ENCODE data around the gene AUNIP.
"Not testable (repeated sequence)": the region's sequence is repeated elsewhere in the genome, so short reads cannot be mapped to it uniquely, and the experiment has no call there.

The AUNIP gene

GRCh38 chr1:25866288-25866687 is 7.0 kb upstream of the AUNIP start:
- DNase-seq (ENCODE audit: low read depth in 2 of 2) = no peak

GRCh38 chr1:25864434-25864833 is 5.2 kb upstream of the AUNIP start:
- DNase-seq (ENCODE audit: low read depth in 2 of 2) = no peak

- DNase-seq (ENCODE audit: low read depth in 2 of 2) = no peak
Measured at GRCh38 chr1:25863486-25864262, 4.4 kb upstream of the AUNIP start.

DNA sequence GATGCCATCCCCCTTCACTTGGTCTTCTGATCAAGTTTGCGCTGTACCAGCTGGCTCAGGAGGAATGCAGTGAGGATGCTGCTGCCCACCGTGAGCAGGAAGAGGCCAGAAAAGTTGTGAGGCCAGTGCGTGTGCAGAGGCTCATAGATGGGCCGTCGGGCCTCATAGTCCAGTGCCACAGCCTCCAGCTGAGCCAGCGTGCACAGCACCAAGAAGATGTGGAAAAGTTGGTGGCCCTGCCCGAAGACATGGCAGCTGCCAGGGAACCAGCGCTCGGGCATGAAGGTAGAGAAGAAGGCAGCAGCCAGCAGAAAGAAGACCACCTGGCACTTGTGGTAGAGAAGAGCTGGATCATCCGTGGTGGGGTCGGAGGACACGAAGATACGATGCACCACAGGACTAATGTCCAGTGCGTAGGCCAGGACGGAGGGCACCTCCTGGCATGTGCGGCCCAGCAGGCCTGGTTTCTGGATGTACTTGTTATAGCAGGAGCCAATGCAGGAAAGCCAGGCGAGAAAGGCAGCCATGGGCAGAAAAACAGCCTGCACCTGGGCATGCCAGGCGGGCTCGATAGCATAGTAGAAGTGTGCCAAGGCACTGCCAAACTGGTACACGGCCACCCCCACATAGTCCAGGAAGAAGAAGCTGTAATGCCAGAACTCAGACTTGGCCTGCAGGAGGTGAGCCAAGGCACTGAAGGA is 3.7 kb upstream of the AUNIP start:
- no peak for DNase-seq (ENCODE audit: low read depth in 2 of 2)

- no peak for DNase-seq (ENCODE audit: low read depth in 2 of 2)
Measured at GRCh38 chr1:25861316-25862286, 2.3 kb upstream of the AUNIP start.

GRCh38 chr1:25858494-25858893 is 763 bp downstream of the AUNIP start:
- DNase-seq (ENCODE audit: low read depth in 2 of 2) = no peak

DNA sequence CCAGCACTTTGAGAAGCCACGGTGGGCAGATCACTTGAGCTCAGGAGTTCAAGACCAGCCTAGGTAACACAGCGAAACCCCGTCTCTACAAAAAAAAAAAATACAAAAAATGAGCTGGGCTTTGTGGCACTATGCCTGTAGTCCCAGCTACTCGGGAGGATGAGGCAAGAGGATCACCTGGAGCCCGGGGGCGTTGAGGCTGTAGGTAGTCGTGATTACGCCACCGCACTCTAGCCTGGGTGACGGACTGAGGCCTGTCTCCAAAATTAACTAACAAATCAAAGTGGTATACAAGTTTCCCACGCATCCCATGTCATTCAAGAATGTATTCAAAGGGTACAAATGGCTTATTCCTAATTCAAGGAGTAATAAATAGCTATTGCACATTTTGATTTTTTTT is 2.4 kb downstream of the AUNIP start:
- DNase-seq (ENCODE audit: low read depth in 2 of 2) = no peak

DNA sequence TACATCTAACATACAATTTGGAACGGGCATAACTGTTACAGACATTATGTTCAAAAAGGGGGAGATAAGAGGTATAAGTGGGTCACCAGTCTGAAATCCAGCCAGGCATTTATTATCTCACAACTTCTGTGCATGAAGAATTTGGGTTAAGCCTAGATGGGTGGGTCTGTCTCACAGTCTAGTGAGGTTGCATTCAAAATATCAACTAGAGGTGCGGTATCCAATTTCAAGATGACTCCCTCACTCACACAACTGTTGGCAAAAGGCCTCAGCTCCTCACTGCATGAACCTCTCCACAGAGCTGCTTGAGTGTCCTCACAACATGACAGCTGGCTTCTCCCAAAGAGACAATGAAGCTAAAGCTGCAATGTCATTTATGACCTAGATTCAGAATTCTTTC is 4.7 kb downstream of the AUNIP start:
- no peak for DNase-seq (ENCODE audit: low read depth in 2 of 2)

DNA sequence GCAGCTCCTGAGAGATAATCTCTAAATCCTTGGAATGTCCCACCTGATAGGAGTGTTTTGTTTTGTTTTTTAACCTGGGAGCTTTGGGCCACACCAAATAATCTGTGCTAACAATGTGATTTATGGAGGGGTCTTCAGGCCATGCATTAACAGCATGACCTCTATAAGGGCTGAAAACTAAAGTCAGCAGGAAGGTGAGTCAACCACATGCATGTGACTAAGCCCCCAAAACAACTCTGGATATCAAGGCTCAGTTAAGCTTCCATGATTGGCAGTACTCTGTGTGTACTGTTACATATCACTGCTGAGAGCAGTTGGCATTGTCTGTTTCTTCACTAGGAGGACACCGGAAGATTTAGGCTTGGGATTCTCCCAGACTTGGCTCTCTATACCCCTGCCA is 10.7 kb downstream of the AUNIP start:
- no peak for DNase-seq (ENCODE audit: low read depth in 2 of 2)

DNA sequence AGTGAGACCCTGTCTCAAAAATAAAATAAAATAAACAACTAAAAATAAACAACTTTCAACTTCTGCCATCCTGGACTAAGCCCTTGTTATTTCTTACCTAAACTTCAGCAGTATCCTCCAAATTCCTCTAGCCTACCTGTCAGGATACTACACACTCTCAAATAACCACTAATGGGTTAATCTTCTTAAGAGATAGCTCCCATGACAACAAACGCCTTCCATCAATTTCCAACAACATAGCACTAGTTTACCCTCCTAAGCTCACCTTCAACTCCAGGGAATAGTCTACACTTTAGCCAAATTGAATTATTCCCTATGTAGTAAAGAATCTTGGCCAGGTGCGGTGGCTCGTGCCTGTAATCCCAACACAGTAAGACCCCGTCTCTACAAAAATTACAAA is 11.3 kb downstream of the AUNIP start:
- no peak for DNase-seq (ENCODE audit: low read depth in 2 of 2)

DNA sequence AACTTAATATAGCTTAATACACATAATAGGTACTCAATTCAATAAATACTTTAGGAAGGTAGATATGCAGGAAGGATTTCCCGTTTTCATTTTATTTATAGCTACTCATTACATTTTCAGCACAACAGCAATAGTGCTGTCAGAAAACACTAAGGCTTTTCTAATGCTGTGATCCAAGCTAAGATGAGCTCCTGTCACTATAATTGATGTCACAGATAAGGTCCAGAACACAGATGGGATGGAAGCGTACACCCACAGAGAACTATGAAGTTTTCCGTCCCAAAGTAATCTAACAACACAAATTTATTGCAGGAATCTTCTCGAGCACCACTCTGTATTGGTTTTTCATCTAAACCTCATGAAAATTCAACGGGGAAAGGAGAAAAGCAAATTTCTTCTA is 13.6 kb downstream of the AUNIP start:
- DNase-seq (ENCODE audit: low read depth in 2 of 2) = no peak

DNA sequence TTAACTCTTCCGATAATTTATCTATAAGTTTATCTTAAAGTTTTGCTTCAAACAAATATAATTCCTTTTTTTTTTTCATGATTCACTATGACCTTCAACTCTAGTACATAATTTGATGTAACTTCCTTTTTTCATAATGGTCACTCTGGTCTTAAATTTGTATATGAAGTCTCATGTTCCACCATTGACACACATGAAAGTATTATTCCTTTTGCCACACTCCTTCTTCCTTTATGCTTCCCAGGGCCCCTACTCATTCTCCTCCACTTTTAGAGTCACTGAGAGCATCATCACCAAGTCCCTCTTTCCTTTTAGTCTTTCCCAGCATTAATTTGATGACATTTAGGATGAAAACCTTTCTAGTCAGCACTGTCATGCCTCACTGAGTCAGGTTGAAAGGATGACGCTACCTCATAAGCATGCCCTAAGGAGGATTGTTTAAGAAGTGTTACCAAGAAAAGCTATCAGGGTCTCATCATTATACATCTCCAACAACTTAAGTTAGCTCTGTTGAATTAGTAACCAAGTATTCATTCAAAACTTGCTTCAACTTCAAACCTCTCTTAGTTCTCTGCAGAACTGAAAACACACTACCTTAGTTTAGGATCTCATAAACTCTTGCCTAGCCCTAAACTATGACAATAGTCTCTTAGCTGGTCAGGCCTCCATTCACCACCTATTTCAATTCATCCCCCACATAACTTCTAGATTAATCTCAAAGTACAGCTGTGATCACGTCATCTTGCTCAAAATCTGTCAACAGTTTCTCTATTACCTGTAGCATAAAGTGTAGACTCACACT is 14.5 kb downstream of the AUNIP start:
- DNase-seq (ENCODE audit: low read depth in 2 of 2) = no peak

GRCh38 chr1:25843483-25843882 is 15.8 kb downstream of the AUNIP start:
- no peak for DNase-seq (ENCODE audit: low read depth in 2 of 2)

DNA sequence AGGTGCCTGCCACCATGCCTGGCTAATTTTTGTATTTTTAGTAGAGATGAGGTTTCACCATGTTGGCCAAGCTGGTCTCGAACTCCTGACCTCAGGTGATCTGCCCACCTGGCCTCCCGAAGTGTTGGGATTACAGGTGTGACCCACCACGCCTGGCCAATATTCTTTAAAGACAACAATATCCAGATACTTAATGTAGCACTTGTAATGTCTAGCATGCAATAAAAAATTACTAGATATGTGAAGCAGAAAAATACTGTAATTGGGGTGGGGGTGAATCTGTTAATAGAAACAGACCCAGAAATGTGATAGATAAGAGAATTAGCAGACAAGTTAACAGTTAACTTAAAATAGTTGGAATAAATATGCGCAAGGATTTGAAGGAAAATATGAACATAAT is 19.4 kb downstream of the AUNIP start:
- DNase-seq (ENCODE audit: low read depth in 2 of 2) = not testable (repeated sequence)

- no peak for DNase-seq (ENCODE audit: low read depth in 2 of 2)
Measured at GRCh38 chr1:25837262-25837875, 21.9 kb downstream of the AUNIP start.

DNA sequence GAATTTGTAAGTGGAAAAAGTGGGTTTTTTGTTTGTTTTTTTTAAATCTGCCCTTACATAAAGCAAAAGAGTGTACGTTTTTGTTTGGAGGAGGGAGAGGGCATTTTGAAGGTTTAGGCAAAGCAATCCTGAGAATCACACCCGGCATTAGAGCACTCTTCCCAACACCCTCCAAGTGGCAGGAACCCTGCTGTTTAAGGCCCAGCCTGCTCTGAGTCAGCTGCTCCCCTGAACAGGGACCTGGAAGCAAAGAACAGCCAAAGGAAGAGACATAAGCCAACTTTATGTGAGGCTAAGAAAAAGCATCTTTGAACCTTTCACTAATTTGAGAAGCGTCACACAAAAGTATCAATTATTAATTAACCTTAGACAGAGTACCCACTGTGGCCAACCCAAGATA is 22.6 kb downstream of the AUNIP start:
- DNase-seq (ENCODE audit: low read depth in 2 of 2) = no peak

- no peak for DNase-seq (ENCODE audit: low read depth in 2 of 2)
Measured at GRCh38 chr1:25834894-25835293, 24.4 kb downstream of the AUNIP start.

DNA sequence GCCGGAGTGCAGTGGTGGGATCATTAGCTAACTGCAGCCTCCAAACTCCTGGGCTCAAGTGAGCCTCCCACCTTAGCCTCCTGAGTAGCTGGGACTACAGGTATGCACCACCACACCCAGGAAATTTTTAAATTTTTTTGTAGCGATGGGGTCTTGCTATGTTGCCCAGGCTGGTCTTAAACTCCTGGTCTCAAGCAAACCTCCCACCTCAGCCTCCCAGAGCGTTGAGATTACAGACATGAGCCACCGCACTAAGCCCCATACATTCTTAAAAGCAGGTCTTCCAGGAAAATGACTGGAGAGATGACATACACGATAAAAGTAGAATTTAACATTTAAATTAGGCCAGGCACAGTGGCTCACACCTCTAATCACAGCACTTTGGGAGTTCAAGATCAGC is 26.1 kb downstream of the AUNIP start:
- no peak for DNase-seq (ENCODE audit: low read depth in 2 of 2)

DNA sequence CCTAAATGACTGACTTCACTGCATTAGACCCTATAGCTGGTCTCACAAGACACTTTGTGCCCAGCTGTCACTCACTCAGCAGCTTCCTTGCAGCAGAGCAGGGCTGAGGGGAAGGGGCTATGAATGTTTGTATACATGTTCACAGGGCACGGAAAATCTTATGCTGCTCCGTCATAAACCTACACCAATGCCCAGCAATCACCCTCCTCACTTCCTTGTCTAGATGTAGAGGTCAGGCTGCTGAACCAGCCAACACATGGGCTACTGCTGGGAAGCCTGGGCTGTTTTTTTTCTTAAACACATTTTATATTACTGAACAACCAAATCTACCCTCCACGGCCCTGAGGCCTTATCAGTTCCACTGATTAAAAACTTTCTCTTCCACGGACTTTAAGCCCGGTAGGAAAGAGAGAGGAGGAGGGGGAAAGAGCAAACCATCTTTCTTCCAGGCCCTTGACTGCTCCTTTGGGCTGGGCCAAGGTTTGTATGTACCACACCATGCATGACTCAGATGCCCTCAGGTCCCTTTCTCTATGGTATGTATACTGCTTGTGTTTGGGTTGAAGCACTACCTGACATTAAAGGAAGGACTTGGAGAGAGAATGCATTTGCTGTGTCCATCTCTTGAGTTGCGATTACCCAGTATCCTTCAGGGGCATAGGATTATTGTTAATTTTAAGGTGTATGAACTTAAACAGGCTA is 26.8 kb downstream of the AUNIP start:
- DNase-seq (ENCODE audit: low read depth in 2 of 2) = no peak

DNA sequence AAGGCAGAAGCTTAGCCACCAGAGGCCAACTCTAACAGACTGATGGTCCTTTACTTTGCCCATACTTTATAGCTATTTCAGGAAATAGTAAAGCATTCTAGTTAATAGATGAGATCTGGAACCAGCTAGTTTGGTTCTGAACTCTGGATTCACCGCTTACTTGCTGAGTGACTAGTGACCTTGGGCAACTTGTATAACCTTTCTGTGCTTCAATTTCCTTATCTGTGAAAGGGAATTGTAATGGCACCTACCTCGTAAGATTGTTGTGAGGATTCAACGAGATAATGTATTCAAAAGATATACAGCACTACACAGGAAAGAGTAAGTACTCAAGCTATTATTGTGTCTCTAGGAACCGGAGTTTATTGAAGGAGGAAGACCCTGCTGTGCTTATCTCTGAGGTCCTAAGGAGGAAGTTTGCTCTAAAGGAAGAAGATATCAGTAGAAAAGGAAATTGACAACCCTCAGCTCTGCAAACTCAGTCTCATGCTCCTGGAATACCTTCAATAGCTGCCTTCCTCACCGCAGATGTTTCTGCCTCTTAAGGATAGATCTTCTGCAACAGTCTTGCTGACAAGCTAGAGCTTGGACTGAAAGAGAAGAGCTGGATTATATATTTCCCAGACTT is 27.6 kb downstream of the AUNIP start:
- DNase-seq (ENCODE audit: low read depth in 2 of 2) = no peak
